Ramos (cell line): ENCODE results near the gene ZNF556.

Experiments used
- in situ Hi-C: fragments of 300-500 bp; cut with MboI; formaldehyde crosslinking; loops from one replicate; pipeline ENCODE4 v1.14.3; 2022; ENCODE audit warnings: low sequenced_read_pairs; ENCODE audit not compliant: unreplicated experiment

Gene ZNF556

DNA sequence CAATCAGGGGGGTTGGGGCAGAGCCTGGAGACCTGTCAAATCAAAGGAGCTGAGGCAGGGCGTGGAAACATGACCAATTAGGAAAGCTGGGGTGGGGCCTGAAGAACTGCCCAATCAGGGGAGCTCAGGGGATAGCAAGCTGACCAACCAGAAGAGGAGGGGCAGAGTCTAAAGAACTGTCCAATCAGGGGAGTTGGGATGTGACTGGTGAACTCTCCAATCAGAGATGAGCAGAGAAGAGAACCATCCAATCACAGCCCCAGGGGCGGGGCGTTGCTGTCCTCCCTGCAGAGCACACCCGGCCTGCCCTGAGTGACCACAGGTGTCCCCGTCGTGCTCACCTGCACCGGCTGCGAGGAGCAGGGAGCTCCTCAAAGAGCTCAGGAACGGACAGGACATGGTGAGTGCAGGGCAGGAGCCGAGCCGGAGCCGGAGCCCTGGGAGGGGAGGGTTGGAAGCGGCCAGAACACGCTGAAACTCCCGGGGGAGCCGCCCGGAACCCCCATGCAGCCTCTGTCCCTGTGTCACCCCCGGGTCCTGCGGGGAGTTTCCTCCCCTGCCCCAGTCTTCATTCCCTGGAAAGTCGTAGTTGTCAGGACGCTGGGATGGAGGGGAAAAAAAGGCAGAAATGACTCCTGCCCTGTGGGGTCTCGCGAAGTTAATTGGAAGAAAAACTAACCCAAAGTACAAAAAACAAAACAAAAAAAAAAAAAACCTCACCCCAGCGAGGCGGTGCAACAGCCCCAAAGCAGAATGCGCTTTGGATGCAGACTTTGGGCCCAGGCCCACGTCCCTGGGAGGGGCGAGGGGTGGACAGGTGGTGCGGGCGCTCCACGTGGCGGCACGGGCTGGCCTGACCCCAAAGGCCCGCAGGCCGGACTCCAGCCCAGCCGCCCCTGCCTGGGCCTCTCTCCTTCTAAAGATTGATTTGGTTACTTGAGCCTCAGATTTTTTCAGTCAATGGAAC, at the start of gene ZNF556:
ZNF556 (plus strand) TSS at position 311 of the 967 bp plus-strand sequence; CDS start at position 398, 87 bp downstream.
- in situ Hi-C loops: no loop called here

DNA sequence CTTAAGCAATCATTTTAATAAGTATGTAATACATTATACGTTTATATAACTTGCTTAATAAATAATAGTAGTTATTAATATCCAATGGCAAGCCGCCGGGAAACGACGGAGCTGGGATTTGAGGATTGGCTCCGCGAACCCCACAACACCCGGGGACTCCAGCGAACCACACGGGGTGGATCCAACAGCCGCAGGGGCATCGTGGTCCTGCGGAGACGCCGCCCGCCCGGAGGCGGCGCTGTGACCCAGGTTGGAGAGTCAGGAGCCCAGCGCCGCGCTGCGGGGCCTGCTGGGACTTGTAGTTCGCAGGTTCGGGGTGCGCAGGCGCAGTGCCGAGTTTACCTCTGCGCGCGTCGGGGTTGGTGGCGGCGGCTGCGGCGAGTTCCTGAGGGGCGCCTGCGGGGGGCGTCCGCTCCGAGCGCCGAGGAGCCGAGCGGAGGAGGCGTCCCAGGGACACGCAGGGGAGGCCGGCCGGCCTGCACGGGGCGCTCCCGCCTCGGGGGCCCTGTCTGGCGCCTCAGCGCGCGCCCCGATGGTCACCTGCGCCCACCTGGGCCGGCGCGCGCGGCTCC, 47.5 kb upstream of the ZNF556 start, which contains the start of gene ZNF554:
ZNF554 (plus strand) TSS at position 329 of the 572 bp plus-strand sequence; CDS start at position 533, 204 bp downstream.
- in situ Hi-C loops: no loop called here

GRCh38 chr19:2820112-2820702, 46.9 kb upstream of the ZNF556 start:
- in situ Hi-C loops: no loop called here

GRCh38 chr19:2822846-2823245, 44.3 kb upstream of the ZNF556 start:
- in situ Hi-C loops: no loop called here

DNA sequence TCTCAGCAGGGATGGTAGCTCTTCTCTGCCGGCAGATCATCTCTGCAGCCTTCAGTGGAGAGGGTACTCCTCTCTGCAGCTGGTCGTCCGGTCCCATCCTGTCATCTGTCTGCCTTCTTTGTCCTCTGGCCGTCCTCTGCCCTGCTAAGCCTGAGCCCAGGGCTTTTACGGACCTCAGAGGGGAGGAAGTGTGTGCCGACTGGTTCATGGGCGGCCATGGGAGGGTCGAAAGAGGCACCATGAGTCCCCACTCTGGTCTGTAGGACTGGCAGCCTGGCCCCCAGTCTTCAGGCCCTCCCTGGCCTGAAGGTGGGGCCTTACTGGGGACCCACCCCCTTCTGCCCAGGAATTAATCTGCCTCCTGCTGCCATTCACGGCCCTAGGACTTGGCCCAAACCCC, 43.5 kb upstream of the ZNF556 start:
- in situ Hi-C loops: no loop called here

- in situ Hi-C loops: no loop called here
These were observed 43.0 kb upstream of the ZNF556 start for GRCh38 chr19:2824129-2824528.

DNA sequence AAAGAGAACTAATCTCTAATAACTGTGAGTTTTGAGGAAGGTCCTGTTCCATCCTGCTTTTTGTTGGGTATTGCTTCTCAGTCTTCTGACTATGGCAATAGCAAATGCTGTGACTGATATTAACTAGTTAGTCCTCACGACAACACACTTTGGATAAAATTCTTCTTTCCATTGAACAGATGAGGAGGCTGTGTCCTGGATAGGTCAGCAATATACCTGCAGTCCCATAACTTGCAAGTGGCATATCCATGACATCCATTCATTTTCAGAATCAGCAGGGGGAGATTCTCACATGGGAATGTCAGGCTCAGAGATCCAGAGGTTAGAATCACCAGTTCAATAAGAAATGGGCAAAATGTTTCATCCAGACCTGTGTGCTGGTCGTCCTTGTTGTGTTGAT, 40.1 kb upstream of the ZNF556 start:
- in situ Hi-C loops: no loop called here

DNA sequence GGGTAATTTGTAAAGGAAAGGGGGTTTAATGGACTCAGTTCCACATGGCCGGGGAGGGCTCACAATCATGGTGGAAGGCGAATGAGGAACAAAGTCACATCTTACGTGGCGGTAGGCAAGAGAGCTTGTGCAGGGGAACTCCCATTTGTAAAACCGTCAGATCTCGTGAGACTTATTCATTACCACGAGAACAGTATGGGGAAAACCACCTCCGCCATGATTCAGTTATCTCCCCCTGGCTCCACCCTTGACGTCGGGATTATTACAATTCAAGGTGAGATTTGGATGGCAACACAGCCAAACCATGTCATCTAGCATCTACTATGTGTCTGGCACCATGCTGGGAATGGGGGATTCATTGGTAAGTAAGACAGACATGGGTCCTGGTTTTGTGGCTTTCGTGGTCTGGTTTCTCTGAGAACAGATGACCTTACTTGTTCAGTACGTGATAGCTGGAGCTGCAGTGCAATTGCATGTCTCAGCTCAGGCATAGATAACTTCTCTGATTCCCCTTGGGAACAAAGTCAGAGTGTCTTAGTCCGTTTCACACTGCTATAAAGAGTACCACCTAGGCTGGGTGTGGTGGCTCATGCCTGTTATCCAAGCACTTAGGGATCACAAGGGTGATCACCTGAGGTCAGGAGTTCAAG, 39.2 kb upstream of the ZNF556 start:
- in situ Hi-C loops: no loop called here

DNA sequence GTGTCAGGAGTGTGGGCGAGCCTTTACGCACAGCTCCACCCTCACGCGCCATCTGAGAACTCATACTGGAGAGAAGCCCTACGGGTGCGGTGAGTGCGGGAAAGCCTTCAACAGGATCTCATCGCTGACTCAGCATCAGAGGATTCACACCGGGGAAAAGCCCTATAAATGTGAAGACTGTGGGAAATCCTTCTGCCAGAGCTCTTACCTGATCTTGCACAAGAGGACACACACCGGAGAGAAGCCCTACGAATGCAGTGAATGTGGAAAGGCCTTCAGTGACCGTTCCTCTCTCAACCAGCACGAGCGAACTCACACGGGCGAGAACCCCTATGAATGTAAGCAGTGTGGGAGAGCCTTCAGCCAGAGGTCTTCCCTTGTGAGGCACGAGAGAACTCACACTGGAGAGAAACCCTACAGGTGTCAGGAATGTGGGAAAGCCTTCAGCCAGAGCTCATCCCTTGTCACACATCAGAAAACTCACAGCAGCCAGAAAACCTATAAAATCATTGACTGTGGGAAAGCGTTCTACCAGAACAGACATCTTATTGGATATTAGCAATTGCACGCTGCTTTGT, 32.8 kb upstream of the ZNF556 start:
- in situ Hi-C loops: no loop called here

DNA sequence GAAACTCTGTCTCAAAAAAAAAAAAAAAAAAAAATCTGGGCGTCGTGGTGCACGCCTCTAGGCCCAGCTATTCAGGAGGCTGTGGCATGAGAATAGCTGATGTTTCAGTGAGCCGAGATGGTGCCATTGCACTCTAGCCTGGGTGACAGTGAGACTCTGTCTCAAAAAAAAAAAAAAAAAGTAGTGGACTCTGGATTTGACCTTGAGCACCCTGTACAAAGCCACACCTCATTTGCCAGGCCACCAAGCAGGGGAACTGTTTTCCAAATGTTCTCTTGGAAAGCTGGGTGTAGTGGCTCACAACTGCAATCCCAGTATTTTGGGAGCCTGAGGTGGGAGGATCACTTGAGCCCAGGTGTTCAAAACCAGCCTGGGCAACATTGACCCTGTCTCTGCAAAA, 29.7 kb upstream of the ZNF556 start:
- in situ Hi-C loops: no loop called here

DNA sequence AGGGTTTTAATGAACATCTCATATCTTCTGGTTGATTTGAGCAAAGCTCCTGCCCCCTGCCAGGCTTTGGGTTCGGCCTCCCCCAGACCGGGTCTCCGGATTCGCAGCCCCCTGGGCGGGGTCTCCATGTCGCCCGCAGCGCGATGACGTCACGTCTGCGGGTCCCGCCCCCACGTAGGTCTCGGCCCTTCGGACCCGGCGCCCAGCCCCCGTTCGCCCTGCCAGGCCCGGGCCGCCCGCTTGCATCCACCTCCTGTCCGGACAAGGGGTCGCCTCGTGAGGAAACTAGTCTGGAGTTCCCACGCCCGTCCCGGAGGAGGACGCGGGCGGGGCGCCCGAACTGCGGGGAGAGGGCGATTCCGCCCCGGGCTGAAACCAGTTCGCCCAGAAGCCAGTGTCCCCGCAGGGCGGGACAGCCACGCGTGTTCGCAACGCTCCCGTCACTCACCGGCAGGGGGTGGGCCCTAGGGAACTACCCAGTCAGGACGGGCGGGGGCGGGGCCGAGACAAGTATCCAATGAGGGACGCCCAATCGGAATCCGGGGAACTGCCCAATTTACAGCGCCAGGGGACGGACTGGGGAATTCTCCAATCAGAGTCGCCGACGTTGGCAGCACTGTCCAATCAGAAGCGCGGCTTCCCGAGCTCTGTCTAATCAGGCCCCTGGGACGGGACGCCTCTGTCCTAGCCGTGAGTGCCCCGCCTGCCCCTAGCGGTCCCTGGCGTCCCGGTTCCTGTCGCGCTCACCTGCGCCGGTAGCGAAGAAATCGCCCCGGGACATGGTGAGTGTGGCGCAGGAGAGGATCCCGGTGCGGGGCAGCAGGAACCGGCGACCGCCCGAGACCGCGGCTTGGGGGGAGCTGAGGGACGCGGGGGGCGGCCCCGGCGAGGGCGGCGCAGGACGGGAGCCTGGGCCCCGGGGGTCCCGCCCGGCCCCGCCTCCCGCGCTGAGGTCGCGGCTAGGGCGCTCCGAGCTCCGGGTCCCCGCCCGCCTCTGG, 26.0 kb upstream of the ZNF556 start, which contains the start of gene ZNF555:
ZNF555 (plus strand) TSS at position 682 of the 998 bp plus-strand sequence; CDS start at position 780, 98 bp downstream.
- in situ Hi-C loops: no loop called here

GRCh38 chr19:2841855-2842574, 25.1 kb upstream of the ZNF556 start:
- in situ Hi-C loops: no loop called here

GRCh38 chr19:2845107-2845506, 22.0 kb upstream of the ZNF556 start:
- in situ Hi-C loops: no loop called here

GRCh38 chr19:2846180-2846894, 20.8 kb upstream of the ZNF556 start:
- in situ Hi-C loops: no loop called here

- in situ Hi-C loops: no loop called here
These were observed 19.6 kb upstream of the ZNF556 start for GRCh38 chr19:2847507-2847906.

DNA sequence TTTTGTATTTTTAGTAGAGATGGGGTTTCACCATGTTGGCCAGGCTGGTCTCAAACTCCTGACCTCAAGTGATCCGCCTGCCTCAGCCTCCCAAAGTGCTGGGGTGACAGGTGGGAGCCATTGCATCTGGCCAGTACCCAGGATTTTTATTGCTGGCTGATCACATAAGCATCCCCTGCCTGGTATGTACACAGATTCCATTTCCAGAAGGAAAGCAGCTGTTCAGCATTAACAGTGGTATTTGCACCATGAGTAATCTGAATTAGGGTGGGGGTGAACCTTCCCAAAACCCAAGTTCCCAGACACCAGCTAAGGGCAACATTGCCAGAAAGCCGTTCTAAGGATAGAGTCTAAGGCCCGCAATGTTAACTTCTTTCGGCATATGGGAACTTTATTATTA, 18.5 kb upstream of the ZNF556 start:
- in situ Hi-C loops: no loop called here

- in situ Hi-C loops: no loop called here
These were observed 16.7 kb upstream of the ZNF556 start for GRCh38 chr19:2850256-2850925.
